MM.1S (cell line): ENCODE data around the gene TMEM154.

ENCODE experiments used
- DNase-seq: peaks from one replicate; pipeline ENCODE4 v3.0.0-alpha.2; 2015
- H2AFZ ChIP-seq: fragments of 300-600 bp; sonication (generic); 2 replicates; pipeline ENCODE4 v1.6.0; 2016; ENCODE audit warnings: antibody characterized with exemption, low read length
- H3F3A ChIP-seq: fragments of 300-600 bp; sonication (generic); 2 replicates; pipeline ENCODE4 v1.6.1; 2016; ENCODE audit warnings: mild to moderate bottlenecking, antibody characterized with exemption, low read length, moderate library complexity, mixed read lengths; ENCODE audit not compliant: insufficient read depth
- H3K27ac ChIP-seq: fragments of 300-600 bp; sonication (generic); 2 replicates; pipeline ENCODE4 v1.5.1; 2016; ENCODE audit warnings: mild to moderate bottlenecking, low read length
- H3K27me3 ChIP-seq: fragments of 300-600 bp; sonication (generic); replicated peaks from 2 replicates; pipeline ENCODE4 v1.6.0; 2016; ENCODE audit warnings: low read length; ENCODE audit not compliant: insufficient read depth
- H3K36me3 ChIP-seq: fragments of 300-600 bp; sonication (generic); replicated peaks from 2 replicates; pipeline ENCODE4 v1.6.1; 2016; ENCODE audit warnings: mild to moderate bottlenecking, low read length, mixed read lengths; ENCODE audit not compliant: insufficient read depth
- H3K4me1 ChIP-seq: fragments of 300-600 bp; sonication (generic); 2 replicates; pipeline ENCODE4 v1.6.1; 2016; ENCODE audit warnings: low read length, mixed read lengths
- H3K4me2 ChIP-seq: fragments of 300-600 bp; sonication (generic); 2 replicates; pipeline ENCODE4 v1.6.0; 2016; ENCODE audit warnings: low read depth, low read length
- H3K4me3 ChIP-seq: fragments of 300-600 bp; sonication (generic); 2 replicates; pipeline ENCODE4 v1.5.1; 2016; ENCODE audit warnings: low read length, mixed read lengths
- H3K79me2 ChIP-seq: fragments of 300-600 bp; sonication (generic); 2 replicates; pipeline ENCODE4 v1.6.1; 2016; ENCODE audit warnings: mixed run types, low read length, mixed read lengths
- H3K9ac ChIP-seq: fragments of 300-600 bp; sonication (generic); 2 replicates; pipeline ENCODE4 v1.6.1; 2016; ENCODE audit warnings: low read length, mixed read lengths
- H3K9me2 ChIP-seq: fragments of 300-600 bp; sonication (generic); replicated peaks from 2 replicates; pipeline ENCODE4 v1.6.1; 2016; ENCODE audit warnings: mild to moderate bottlenecking, low read length, mixed read lengths; ENCODE audit not compliant: insufficient read depth
- H3K9me3 ChIP-seq: fragments of 300-600 bp; sonication (generic); replicated peaks from 2 replicates; pipeline ENCODE4 v1.6.1; 2016; ENCODE audit warnings: mild to moderate bottlenecking, low read length, mixed read lengths; ENCODE audit not compliant: insufficient read depth
- H4K20me1 ChIP-seq: fragments of 300-600 bp; sonication (generic); 2 replicates; pipeline ENCODE4 v1.6.1; 2016; ENCODE audit warnings: mild to moderate bottlenecking, low read length, moderate library complexity, mixed read lengths; ENCODE audit not compliant: insufficient read depth
- EZH2 ChIP-seq: fragments of 300-600 bp; sonication (generic); optimal IDR thresholded peaks from 2 replicates; pipeline ENCODE3; 2017; ENCODE audit warnings: low read depth, mild to moderate bottlenecking, antibody characterized with exemption, low read length, mixed read lengths
- EZH2phosphoT487 ChIP-seq: fragments of 300-600 bp; sonication (generic); IDR thresholded peaks from 2 replicates; pipeline ENCODE4 v1.6.1; 2018; ENCODE audit warnings: antibody characterized with exemption, low read length
- TF ChIP-seq, protein P1 (sequence below): fragments of 300-600 bp; sonication (generic); IDR thresholded peaks from 2 replicates; pipeline ENCODE4 v1.5.1; 2016; ENCODE audit warnings: antibody characterized with exemption, low read length, mixed read lengths

TMEM154 gene

DNA sequence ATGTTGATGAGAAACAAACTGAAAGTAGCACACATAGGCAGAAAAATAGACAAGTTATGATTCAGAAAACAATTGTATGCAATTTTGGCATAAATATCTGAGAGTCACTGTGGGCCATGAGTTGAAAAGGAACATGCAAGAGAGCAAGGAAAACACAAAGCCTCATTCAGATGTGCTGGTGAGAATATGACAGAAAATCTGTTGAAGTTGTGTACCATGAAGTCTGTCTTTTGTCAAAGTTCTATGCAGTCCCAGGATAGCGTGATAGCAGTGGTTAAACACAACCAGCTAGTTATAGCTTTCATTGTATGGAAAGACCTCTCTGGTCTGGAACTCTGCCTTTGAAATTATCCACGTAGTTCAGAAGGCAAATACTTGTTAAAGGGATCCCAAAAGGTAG lies 53.0 kb downstream of the TMEM154 start:
- no peak for DNase-seq
- H3K4me1 ChIP-seq, result 0 out of 2 replicates have a peak, but pooled peaks cover 4% of the 10 kb centered on the region
- H3K9ac ChIP-seq, result no peak overlapping the region
- H2AFZ ChIP-seq, result no peak overlapping the region
- no peaks in the 10 kb centered on the region for H3K9me3 ChIP-seq
- H3K27ac ChIP-seq, result no peak overlapping the region
- peaks cover 3% of the 10 kb centered on the region; the same call in 1 of the 2 replicates for H3F3A ChIP-seq
- H4K20me1 ChIP-seq, result no peaks in the 10 kb centered on the region
- no peaks in the 10 kb centered on the region for H3K9me2 ChIP-seq
- no peak overlapping the region for H3K4me2 ChIP-seq
- no peak overlapping the region for H3K4me3 ChIP-seq
- H3K79me2 ChIP-seq, result no peaks in the 10 kb centered on the region
- no peaks in the 10 kb centered on the region for H3K27me3 ChIP-seq
- no peaks in the 10 kb centered on the region for H3K36me3 ChIP-seq
- TF ChIP-seq, protein P1, sequence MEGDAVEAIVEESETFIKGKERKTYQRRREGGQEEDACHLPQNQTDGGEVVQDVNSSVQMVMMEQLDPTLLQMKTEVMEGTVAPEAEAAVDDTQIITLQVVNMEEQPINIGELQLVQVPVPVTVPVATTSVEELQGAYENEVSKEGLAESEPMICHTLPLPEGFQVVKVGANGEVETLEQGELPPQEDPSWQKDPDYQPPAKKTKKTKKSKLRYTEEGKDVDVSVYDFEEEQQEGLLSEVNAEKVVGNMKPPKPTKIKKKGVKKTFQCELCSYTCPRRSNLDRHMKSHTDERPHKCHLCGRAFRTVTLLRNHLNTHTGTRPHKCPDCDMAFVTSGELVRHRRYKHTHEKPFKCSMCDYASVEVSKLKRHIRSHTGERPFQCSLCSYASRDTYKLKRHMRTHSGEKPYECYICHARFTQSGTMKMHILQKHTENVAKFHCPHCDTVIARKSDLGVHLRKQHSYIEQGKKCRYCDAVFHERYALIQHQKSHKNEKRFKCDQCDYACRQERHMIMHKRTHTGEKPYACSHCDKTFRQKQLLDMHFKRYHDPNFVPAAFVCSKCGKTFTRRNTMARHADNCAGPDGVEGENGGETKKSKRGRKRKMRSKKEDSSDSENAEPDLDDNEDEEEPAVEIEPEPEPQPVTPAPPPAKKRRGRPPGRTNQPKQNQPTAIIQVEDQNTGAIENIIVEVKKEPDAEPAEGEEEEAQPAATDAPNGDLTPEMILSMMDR, result no peak
- TF ChIP-seq EZH2 (no peak), EZH2phosphoT487 (no peak)

DNA sequence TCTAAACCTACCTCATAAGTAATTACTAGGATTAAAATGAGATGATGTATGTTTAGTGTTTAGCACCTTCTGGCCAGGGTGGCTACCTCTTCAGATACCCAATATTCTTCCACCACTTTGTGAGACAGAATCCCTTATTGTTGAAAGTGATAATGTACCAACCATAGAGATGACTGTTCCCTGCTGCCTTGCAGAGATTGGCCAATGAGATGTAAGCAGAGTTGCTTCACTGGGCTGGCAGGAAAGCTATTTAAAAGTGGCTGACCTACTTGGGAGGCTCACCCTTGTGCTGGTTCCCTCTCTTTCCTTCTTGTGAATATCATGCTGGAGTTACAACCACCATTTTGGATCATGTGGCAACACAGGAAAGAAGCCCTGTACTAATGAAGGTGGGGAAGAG lies 58.9 kb downstream of the TMEM154 start:
- H3K9me3 ChIP-seq, result no peaks in the 10 kb centered on the region
- no peaks in the 10 kb centered on the region for H3K9me2 ChIP-seq
- no peak overlapping the region for H3K4me3 ChIP-seq
- no peaks in the 10 kb centered on the region for H3F3A ChIP-seq
- DNase-seq, result no peak
- no peak overlapping the region for H3K4me2 ChIP-seq
- no peaks in the 10 kb centered on the region for H3K36me3 ChIP-seq
- H4K20me1 ChIP-seq, result no peaks in the 10 kb centered on the region
- H3K4me1 ChIP-seq, result no peaks in the 10 kb centered on the region
- H2AFZ ChIP-seq, result no peak overlapping the region
- no peak overlapping the region for H3K9ac ChIP-seq
- H3K27ac ChIP-seq, result no peak overlapping the region
- no peaks in the 10 kb centered on the region for H3K79me2 ChIP-seq
- no peak for TF ChIP-seq EZH2
- TF ChIP-seq, protein P1, result no peak
- TF ChIP-seq EZH2phosphoT487, result no peak
- H3K27me3 ChIP-seq, result no peaks in the 10 kb centered on the region

GRCh38 chr4:152620218-152620617 lies 59.6 kb downstream of the TMEM154 start:
- no peaks in the 10 kb centered on the region for H3K27me3 ChIP-seq
- no peaks in the 10 kb centered on the region for H3K79me2 ChIP-seq
- H3K9me3 ChIP-seq, result no peaks in the 10 kb centered on the region
- H2AFZ ChIP-seq, result no peak overlapping the region
- no peaks in the 10 kb centered on the region for H4K20me1 ChIP-seq
- TF ChIP-seq EZH2 (no peak), EZH2phosphoT487 (no peak)
- TF ChIP-seq, protein P1, result no peak
- no peak overlapping the region for H3K4me3 ChIP-seq
- H3K36me3 ChIP-seq, result no peaks in the 10 kb centered on the region
- no peaks in the 10 kb centered on the region for H3F3A ChIP-seq
- no peaks in the 10 kb centered on the region for H3K9me2 ChIP-seq
- H3K27ac ChIP-seq, result no peak overlapping the region
- no peak for DNase-seq
- H3K4me2 ChIP-seq, result no peak overlapping the region
- no peaks in the 10 kb centered on the region for H3K4me1 ChIP-seq
- H3K9ac ChIP-seq, result no peak overlapping the region
